ENCODE results near the gene DCAF4.

DNA sequence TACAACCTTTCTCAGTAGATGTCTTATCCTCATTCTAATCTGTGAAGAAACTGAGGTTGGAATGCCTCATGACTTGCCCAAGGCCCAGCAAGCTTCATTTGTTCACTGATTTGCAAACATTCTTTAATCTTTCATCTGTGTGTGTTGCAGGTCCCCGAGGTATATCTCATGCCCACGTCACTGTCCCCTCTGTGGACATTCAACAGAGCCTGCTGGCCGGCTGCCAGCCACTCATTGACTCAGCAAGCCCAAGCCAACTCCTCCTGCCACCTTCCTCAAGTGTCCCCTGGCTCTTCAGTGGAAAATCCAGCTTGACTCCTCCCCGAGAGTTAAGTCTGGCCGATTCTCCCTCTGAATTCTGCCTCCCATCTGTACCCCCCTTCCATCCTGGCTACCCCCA is 1.9 kb upstream of the DCAF4 start:
- TF ChIP-seq, protein P1, sequence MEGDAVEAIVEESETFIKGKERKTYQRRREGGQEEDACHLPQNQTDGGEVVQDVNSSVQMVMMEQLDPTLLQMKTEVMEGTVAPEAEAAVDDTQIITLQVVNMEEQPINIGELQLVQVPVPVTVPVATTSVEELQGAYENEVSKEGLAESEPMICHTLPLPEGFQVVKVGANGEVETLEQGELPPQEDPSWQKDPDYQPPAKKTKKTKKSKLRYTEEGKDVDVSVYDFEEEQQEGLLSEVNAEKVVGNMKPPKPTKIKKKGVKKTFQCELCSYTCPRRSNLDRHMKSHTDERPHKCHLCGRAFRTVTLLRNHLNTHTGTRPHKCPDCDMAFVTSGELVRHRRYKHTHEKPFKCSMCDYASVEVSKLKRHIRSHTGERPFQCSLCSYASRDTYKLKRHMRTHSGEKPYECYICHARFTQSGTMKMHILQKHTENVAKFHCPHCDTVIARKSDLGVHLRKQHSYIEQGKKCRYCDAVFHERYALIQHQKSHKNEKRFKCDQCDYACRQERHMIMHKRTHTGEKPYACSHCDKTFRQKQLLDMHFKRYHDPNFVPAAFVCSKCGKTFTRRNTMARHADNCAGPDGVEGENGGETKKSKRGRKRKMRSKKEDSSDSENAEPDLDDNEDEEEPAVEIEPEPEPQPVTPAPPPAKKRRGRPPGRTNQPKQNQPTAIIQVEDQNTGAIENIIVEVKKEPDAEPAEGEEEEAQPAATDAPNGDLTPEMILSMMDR (conservative IDR thresholded peaks at IDR 0.05): no peak
- TF ChIP-seq ZFX (IDR thresholded peaks at IDR 0.05): no peak
